HUES6 (cell line): Measurements from ENCODE around the gene ZNF282.
A peak's percentile ranks its signal among the peaks of the same experiment; 100 is the strongest.

Experiments used
- H3K27ac ChIP-seq: 2 replicates; pipeline ENCODE4 v1.7.0; 2013; ENCODE audit warnings: low read depth, mild to moderate bottlenecking, low read length, inconsistent platforms
- H3K27me3 ChIP-seq: 2 replicates; pipeline ENCODE4 v1.6.1; 2013; ENCODE audit warnings: low read length; ENCODE audit not compliant: control insufficient read depth, insufficient read depth
- H3K36me3 ChIP-seq: 2 replicates; pipeline ENCODE4 v1.6.1; 2013; ENCODE audit warnings: low read length; ENCODE audit not compliant: control insufficient read depth, insufficient read depth
- H3K4me1 ChIP-seq: 2 replicates; pipeline ENCODE4 v1.6.1; 2013; ENCODE audit warnings: low read length; ENCODE audit not compliant: control insufficient read depth, insufficient read depth
- H3K4me3 ChIP-seq: 2 replicates; pipeline ENCODE4 v1.5.1; 2013; ENCODE audit warnings: low read depth, low read length
- H3K9ac ChIP-seq: one replicate; pipeline ENCODE4 v1.6.1; 2013; ENCODE audit warnings: mild to moderate bottlenecking, low read length
- H3K9me3 ChIP-seq: 2 replicates; pipeline ENCODE4 v1.6.1; 2013; ENCODE audit warnings: low read depth, low read length; ENCODE audit not compliant: control insufficient read depth, insufficient read depth

Gene ZNF282

GRCh38 chr7:149194799-149195179 lies 557 bp upstream of the ZNF282 start:
- peaks cover 8% of the 10 kb centered on the region; the same call in 1 of the 2 replicates for H3K4me1 ChIP-seq
- peak overlapping the region; percentile 80 for H3K4me3 ChIP-seq
- no peaks in the 10 kb centered on the region for H3K9me3 ChIP-seq
- H3K36me3 ChIP-seq: peaks cover 22% of the 10 kb centered on the region
- H3K27me3 ChIP-seq: no peaks in the 10 kb centered on the region
- peak overlapping the region; percentile 92 for H3K9ac ChIP-seq
- H3K27ac ChIP-seq: no peak overlapping the region

- H3K9ac ChIP-seq: peak overlapping the region; percentile 92
- H3K27ac ChIP-seq: peak overlapping the region; percentile 9; the same call in 1 of the 2 replicates
- peak overlapping the region; percentile 80 for H3K4me3 ChIP-seq
- H3K36me3 ChIP-seq: peaks cover 36% of the 10 kb centered on the region
- H3K4me1 ChIP-seq: peaks cover 8% of the 10 kb centered on the region; the same call in 1 of the 2 replicates
- H3K9me3 ChIP-seq: no peaks in the 10 kb centered on the region
- H3K27me3 ChIP-seq: no peaks in the 10 kb centered on the region
Measured at GRCh38 chr7:149196151-149196704, 882 bp downstream of the ZNF282 start.

GRCh38 chr7:149196705-149197171 lies 1.4 kb downstream of the ZNF282 start:
- Histone ChIP-seq H3K4me1 (peaks cover 8% of the 10 kb centered on the region; the same call in 1 of the 2 replicates), H3K27me3 (no peaks in the 10 kb centered on the region), H3K9ac (peak overlapping the region; percentile 92), H3K27ac (peak overlapping the region; percentile 9; the same call in 1 of the 2 replicates), H3K36me3 (peaks cover 41% of the 10 kb centered on the region), H3K9me3 (no peaks in the 10 kb centered on the region), H3K4me3 (peak overlapping the region; percentile 80)

GRCh38 chr7:149197675-149198074 lies 2.3 kb downstream of the ZNF282 start:
- peaks cover 48% of the 10 kb centered on the region for H3K36me3 ChIP-seq
- H3K4me3 ChIP-seq: no peak overlapping the region
- no peak overlapping the region for H3K27ac ChIP-seq
- H3K27me3 ChIP-seq: no peaks in the 10 kb centered on the region
- H3K9ac ChIP-seq: no peak overlapping the region
- peaks cover 8% of the 10 kb centered on the region; the same call in 1 of the 2 replicates for H3K4me1 ChIP-seq
- no peaks in the 10 kb centered on the region for H3K9me3 ChIP-seq

- peaks cover 8% of the 10 kb centered on the region; the same call in 1 of the 2 replicates for H3K4me1 ChIP-seq
- H3K27ac ChIP-seq: no peak overlapping the region
- H3K4me3 ChIP-seq: no peak overlapping the region
- H3K9me3 ChIP-seq: no peaks in the 10 kb centered on the region
- no peak overlapping the region for H3K9ac ChIP-seq
- peaks cover 54% of the 10 kb centered on the region for H3K36me3 ChIP-seq
- H3K27me3 ChIP-seq: no peaks in the 10 kb centered on the region
Measured at GRCh38 chr7:149198161-149198816, 2.9 kb downstream of the ZNF282 start.

- H3K27ac ChIP-seq: no peak overlapping the region
- H3K9me3 ChIP-seq: no peaks in the 10 kb centered on the region
- H3K4me1 ChIP-seq: peaks cover 8% of the 10 kb centered on the region; the same call in 1 of the 2 replicates
- H3K36me3 ChIP-seq: peaks cover 65% of the 10 kb centered on the region
- H3K9ac ChIP-seq: no peak overlapping the region
- H3K27me3 ChIP-seq: no peaks in the 10 kb centered on the region
- H3K4me3 ChIP-seq: no peak overlapping the region
Measured at GRCh38 chr7:149199234-149199995, 4.1 kb downstream of the ZNF282 start.

- no peak overlapping the region for H3K9ac ChIP-seq
- peaks cover 91% of the 10 kb centered on the region for H3K36me3 ChIP-seq
- no peak overlapping the region for H3K4me3 ChIP-seq
Measured at GRCh38 chr7:149202831-149203231, 7.5 kb downstream of the ZNF282 start.

GRCh38 chr7:149205690-149206381 lies 10.5 kb downstream of the ZNF282 start:
- Histone ChIP-seq H3K27ac (no peak overlapping the region), H3K36me3 (peaks cover 83% of the 10 kb centered on the region), H3K9me3 (no peaks in the 10 kb centered on the region), H3K9ac (no peak overlapping the region), H3K4me1 (peaks cover 7% of the 10 kb centered on the region), H3K4me3 (no peak overlapping the region), H3K27me3 (no peaks in the 10 kb centered on the region)

More at GRCh38 chr7:149202831-149203231, 7.5 kb downstream of the ZNF282 start:
- Histone ChIP-seq H3K27ac (no peak overlapping the region), H3K27me3 (no peaks in the 10 kb centered on the region), H3K4me1 (peaks cover 4% of the 10 kb centered on the region; the same call in 1 of the 2 replicates), H3K9me3 (no peaks in the 10 kb centered on the region)

- peaks cover 7% of the 10 kb centered on the region for H3K4me1 ChIP-seq
- H3K9ac ChIP-seq: no peak overlapping the region
- no peaks in the 10 kb centered on the region for H3K9me3 ChIP-seq
- peaks cover 85% of the 10 kb centered on the region for H3K36me3 ChIP-seq
- H3K4me3 ChIP-seq: no peak overlapping the region
- H3K27me3 ChIP-seq: no peaks in the 10 kb centered on the region
- H3K27ac ChIP-seq: no peak overlapping the region
Measured at GRCh38 chr7:149207324-149208035, 12.1 kb downstream of the ZNF282 start.

- Histone ChIP-seq H3K27me3 (no peaks in the 10 kb centered on the region), H3K9ac (no peak overlapping the region), H3K4me1 (peaks cover 7% of the 10 kb centered on the region), H3K27ac (no peak overlapping the region), H3K4me3 (no peak overlapping the region), H3K9me3 (no peaks in the 10 kb centered on the region), H3K36me3 (peaks cover 85% of the 10 kb centered on the region)
Measured at GRCh38 chr7:149209518-149210269, 14.3 kb downstream of the ZNF282 start.
